ENCODE results near the gene ACSL5.

GRCh38 chr10:112465299-112465883 is 91.5 kb downstream of the ACSL5 start:
- no peak for TF ChIP-seq EZH2 (IDR thresholded peaks at IDR 0.05; ENCODE audit: low read length)
- TF ChIP-seq CTCF (optimal IDR thresholded peaks at IDR 0.05 in 1 of 3, IDR thresholded peaks at IDR 0.05 in 1 of 3, conservative IDR thresholded peaks at IDR 0.05 in 1 of 3; ENCODE audit: extremely low read depth in 1 of 3, insufficient read depth in 2 of 3, low read length in 3 of 3): no peak

Data from keratinocyte (primary cell).